Measurements from ENCODE around the gene THEMIS.

DNA sequence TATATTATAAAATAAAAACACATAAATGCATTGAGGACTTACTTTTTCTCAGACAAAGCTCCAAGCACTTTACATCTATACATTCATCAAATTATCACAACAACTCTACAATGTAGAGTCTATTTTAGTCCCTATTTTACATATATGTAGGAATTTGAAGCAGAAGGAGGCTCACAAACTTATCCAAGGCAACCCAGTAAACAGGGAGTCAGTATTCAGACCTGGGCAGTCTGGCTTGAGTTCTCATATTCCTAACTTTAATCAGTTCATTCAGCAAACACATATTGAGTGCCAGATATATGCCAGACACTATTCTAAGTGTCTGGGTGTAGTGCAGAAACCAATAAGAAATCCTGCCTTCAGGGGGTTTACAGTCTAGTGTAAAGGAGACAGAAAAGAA, 194.6 kb downstream of the THEMIS start:
- TF ChIP-seq, protein P1, sequence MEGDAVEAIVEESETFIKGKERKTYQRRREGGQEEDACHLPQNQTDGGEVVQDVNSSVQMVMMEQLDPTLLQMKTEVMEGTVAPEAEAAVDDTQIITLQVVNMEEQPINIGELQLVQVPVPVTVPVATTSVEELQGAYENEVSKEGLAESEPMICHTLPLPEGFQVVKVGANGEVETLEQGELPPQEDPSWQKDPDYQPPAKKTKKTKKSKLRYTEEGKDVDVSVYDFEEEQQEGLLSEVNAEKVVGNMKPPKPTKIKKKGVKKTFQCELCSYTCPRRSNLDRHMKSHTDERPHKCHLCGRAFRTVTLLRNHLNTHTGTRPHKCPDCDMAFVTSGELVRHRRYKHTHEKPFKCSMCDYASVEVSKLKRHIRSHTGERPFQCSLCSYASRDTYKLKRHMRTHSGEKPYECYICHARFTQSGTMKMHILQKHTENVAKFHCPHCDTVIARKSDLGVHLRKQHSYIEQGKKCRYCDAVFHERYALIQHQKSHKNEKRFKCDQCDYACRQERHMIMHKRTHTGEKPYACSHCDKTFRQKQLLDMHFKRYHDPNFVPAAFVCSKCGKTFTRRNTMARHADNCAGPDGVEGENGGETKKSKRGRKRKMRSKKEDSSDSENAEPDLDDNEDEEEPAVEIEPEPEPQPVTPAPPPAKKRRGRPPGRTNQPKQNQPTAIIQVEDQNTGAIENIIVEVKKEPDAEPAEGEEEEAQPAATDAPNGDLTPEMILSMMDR (IDR thresholded peaks at IDR 0.05; ENCODE audit: low read depth, low read length, poor library complexity, severe bottlenecking), result no peak
- TF ChIP-seq EZH2phosphoT487 (IDR thresholded peaks at IDR 0.05; ENCODE audit: borderline replicate concordance, low read length), result no peak
